ENCODE data around the gene SYT1. TPM values are rescaled to one million over a fixed set of nuclear protein-coding genes. Genes with fewer than 3 reads are reported as not detected.

The SYT1 gene
- total and polyA plus RNA-seq, 11 donors: 0.08 to 0.86 (median 0.16) TPM; not detected in 6

- ATAC-seq: no peak
- TF ChIP-seq, protein P1, sequence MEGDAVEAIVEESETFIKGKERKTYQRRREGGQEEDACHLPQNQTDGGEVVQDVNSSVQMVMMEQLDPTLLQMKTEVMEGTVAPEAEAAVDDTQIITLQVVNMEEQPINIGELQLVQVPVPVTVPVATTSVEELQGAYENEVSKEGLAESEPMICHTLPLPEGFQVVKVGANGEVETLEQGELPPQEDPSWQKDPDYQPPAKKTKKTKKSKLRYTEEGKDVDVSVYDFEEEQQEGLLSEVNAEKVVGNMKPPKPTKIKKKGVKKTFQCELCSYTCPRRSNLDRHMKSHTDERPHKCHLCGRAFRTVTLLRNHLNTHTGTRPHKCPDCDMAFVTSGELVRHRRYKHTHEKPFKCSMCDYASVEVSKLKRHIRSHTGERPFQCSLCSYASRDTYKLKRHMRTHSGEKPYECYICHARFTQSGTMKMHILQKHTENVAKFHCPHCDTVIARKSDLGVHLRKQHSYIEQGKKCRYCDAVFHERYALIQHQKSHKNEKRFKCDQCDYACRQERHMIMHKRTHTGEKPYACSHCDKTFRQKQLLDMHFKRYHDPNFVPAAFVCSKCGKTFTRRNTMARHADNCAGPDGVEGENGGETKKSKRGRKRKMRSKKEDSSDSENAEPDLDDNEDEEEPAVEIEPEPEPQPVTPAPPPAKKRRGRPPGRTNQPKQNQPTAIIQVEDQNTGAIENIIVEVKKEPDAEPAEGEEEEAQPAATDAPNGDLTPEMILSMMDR (IDR thresholded peaks at IDR 0.05): no peak
- no peak for TF ChIP-seq POLR2A (IDR thresholded peaks at IDR 0.05)
- WGBS, 4 donors: 78 to 89% (median 86%) methylated on average over 3 of the region's 3 CpGs
- H3K27ac ChIP-seq: no peak overlapping the region
- H3K9me3 ChIP-seq: peaks cover 0 to 4% (median 0%) of the 10 kb centered on the region in 12 donors
- H3K27me3 ChIP-seq: no peaks in the 10 kb centered on the region
- H3K4me1 ChIP-seq: no peaks in the 10 kb centered on the region
- H3K36me3 ChIP-seq: no peaks in the 10 kb centered on the region
- DNase-seq: no peak
- intact Hi-C loops (cut with DNase I): no loop called here
- H3K4me3 ChIP-seq: no peak overlapping the region
Observed at GRCh38 chr12:79048962-79049361, 184.4 kb downstream of the SYT1 start.

- Histone ChIP-seq H3K36me3 (no peaks in the 10 kb centered on the region), H3K9me3 (peaks cover 0 to 4% (median 0%) of the 10 kb centered on the region in 12 donors), H3K4me3 (no peak overlapping the region), H3K27me3 (no peaks in the 10 kb centered on the region), H3K4me1 (no peaks in the 10 kb centered on the region), H3K27ac (no peak overlapping the region)
- intact Hi-C loops (cut with DNase I): no loop called here
- WGBS, 4 donors: 87 to 94% (median 92%) methylated on average over 3 of the region's 3 CpGs
- TF ChIP-seq, protein P1 (IDR thresholded peaks at IDR 0.05): no peak
- TF ChIP-seq POLR2A (IDR thresholded peaks at IDR 0.05): no peak
- ATAC-seq (no peak), DNase-seq (no peak)
Observed at GRCh38 chr12:79053394-79053793, 188.8 kb downstream of the SYT1 start.

DNA sequence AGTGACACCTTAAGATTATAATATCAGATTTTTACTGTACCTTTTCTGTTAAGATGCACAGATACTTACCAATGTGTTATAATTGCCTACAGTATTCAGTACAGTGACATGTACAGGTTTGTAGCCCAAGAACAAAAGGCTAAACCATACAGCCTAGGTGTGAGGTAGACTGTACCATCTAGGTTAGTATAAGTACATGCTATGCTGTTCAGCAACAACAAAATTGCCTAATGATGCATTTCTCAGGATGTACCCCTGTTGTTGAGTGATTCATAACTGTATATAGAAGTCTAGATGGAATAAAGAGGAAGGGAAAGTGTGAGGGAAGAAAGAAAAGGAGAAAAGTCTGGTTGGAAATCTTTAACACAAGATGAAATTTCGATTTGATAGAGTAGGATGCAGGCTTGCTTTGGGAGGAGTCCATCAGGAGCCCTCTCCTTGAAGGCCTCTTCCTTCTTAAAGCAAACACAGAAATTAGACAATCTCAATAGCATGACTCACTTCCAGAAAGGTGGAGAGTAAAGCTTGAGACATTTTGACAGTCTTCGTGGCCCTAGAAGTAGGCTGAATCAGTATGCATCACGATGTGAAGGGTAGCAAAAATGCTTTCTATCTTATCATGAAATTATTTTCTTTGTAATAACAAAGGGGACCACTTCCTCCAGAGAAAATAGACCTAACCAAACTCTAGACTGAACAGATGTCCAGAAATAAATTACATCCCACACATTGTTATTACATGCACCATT is 191.5 kb downstream of the SYT1 start:
- ATAC-seq (no peak), DNase-seq (no peak)
- no peak overlapping the region for H3K4me3 ChIP-seq
- intact Hi-C loops (cut with DNase I): no loop called here
- 46 to 62% (median 51%) methylated on average over 3 of the region's 3 CpGs for WGBS, 4 donors
- no peaks in the 10 kb centered on the region for H3K27me3 ChIP-seq
- peaks cover 0 to 4% (median 0%) of the 10 kb centered on the region in 12 donors for H3K9me3 ChIP-seq
- no peaks in the 10 kb centered on the region for H3K4me1 ChIP-seq
- H3K27ac ChIP-seq: no peak overlapping the region
- TF ChIP-seq, protein P1 (IDR thresholded peaks at IDR 0.05): no peak
- TF ChIP-seq POLR2A (IDR thresholded peaks at IDR 0.05): no peak
- H3K36me3 ChIP-seq: no peaks in the 10 kb centered on the region

GRCh38 chr12:79056775-79057174 is 192.2 kb downstream of the SYT1 start:
- DNase-seq (no peak), ATAC-seq (no peak)
- Histone ChIP-seq H3K36me3 (no peaks in the 10 kb centered on the region), H3K4me3 (no peak overlapping the region), H3K27ac (no peak overlapping the region), H3K4me1 (no peaks in the 10 kb centered on the region), H3K27me3 (no peaks in the 10 kb centered on the region), H3K9me3 (no peaks in the 10 kb centered on the region)
- TF ChIP-seq POLR2A (IDR thresholded peaks at IDR 0.05): no peak
- TF ChIP-seq, protein P1 (IDR thresholded peaks at IDR 0.05): no peak
- intact Hi-C loops (cut with DNase I): no loop called here
